ENCODE results near the gene RBM15B. TPM values are rescaled to one million over a fixed set of nuclear protein-coding genes. Genes with fewer than 3 reads are reported as not detected.
A peak's percentile ranks its signal among the peaks of the same experiment; 100 is the strongest.

Gene RBM15B
- total and polyA plus RNA-seq, 4 donors, result 8.4 to 31.8 (median 17.7) TPM

DNA sequence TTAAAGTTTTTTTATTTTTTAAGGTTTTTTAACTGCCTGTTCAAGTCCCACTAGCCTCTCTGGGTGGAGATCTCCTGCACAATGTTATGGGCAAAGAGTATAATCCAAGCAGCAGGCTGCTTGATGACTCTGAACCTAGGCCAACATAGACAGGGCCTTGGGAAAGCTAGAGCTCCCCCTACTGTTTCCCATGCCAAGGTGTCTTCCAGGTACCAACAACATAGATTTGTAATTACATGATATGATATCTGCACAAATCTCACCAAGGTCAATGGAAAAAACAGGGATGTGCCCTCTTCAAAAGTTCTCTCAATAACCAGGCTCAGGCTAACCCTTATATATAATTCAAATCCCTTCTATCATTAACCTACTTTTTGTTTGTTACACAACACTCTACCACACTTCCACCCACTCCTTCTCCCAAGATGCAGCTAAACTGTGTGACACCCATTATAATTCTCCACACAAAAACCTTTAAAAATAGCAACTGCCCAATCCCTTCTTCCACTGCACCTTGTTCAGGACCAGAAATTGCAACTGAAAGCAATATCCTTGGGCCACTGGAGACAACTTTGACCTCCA is 43.8 kb downstream of the RBM15B start:
- TF ChIP-seq, protein P1, sequence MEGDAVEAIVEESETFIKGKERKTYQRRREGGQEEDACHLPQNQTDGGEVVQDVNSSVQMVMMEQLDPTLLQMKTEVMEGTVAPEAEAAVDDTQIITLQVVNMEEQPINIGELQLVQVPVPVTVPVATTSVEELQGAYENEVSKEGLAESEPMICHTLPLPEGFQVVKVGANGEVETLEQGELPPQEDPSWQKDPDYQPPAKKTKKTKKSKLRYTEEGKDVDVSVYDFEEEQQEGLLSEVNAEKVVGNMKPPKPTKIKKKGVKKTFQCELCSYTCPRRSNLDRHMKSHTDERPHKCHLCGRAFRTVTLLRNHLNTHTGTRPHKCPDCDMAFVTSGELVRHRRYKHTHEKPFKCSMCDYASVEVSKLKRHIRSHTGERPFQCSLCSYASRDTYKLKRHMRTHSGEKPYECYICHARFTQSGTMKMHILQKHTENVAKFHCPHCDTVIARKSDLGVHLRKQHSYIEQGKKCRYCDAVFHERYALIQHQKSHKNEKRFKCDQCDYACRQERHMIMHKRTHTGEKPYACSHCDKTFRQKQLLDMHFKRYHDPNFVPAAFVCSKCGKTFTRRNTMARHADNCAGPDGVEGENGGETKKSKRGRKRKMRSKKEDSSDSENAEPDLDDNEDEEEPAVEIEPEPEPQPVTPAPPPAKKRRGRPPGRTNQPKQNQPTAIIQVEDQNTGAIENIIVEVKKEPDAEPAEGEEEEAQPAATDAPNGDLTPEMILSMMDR (IDR thresholded peaks at IDR 0.05; ENCODE audit: control extremely low read depth, extremely low read depth), result peak; percentile 49
- Histone ChIP-seq H3K27ac (ENCODE audit: low read depth in 1 of 2, low read length in 1 of 2) (no peak overlapping the region), H3K36me3 (ENCODE audit: control insufficient read depth in 4 of 4, insufficient read depth in 4 of 4, low read length in 4 of 4) (peaks cover 3 to 19% (median 11%) of the 10 kb centered on the region in 4 donors), H3K4me3 (no peak overlapping the region), H3K9ac (ENCODE audit: insufficient read depth in 1 of 2, low read length in 2 of 2) (no peak overlapping the region), H3K4me1 (ENCODE audit: control insufficient read depth in 5 of 5, insufficient read depth in 5 of 5, low read length in 5 of 5) (no peaks in the 10 kb centered on the region), H3K9me3 (ENCODE audit: control insufficient read depth in 4 of 4, insufficient read depth in 3 of 4, low read length in 3 of 4) (no peaks in the 10 kb centered on the region), H3K27me3 (ENCODE audit: control insufficient read depth in 3 of 3, insufficient read depth in 3 of 3, low read length in 2 of 3) (no peaks in the 10 kb centered on the region)
- no peak for ATAC-seq (ENCODE audit: insufficient read depth, low FRiP score)
- peak in 2 of 3 donors; percentile 31 to 56 for DNase-seq

DNA sequence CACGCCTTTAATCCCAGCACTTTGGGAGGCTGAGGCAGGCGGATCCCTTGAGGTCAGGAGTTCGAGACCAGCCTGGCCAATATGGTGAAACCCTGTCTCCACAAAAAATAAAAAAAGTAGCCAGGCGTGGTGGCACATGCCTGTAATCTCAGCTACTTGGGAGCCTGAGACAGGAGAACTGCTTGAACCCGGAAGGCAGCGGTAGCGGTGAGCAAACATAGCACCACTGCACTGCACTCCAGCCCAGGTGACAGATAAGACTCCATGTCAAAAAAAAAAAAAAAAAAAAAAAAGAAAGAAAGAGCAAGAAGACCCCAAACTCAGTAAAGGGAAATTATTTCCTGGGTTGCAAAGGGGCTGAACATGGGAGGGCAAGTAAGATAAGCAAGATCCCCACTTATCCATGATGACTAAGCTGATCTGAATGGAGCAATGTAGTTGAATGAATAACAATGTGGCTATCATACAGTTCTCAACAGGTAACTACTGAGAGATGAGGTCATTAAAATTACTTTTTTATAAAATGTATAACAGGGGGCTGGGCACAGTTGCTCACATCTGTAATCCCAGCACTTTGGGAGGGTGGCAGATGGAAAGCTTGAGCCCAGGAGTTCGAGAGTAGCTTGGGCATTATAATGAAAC is 46.0 kb downstream of the RBM15B start:
- TF ChIP-seq, protein P1 (IDR thresholded peaks at IDR 0.05; ENCODE audit: control extremely low read depth, extremely low read depth), result no peak
- peak in 1 of 3 donors; percentile 15 for DNase-seq
- Histone ChIP-seq H3K27me3 (ENCODE audit: control insufficient read depth in 3 of 3, insufficient read depth in 3 of 3, low read length in 2 of 3) (no peaks in the 10 kb centered on the region), H3K9me3 (ENCODE audit: control insufficient read depth in 4 of 4, insufficient read depth in 3 of 4, low read length in 3 of 4) (no peaks in the 10 kb centered on the region), H3K27ac (ENCODE audit: low read depth in 1 of 2, low read length in 1 of 2) (no peak overlapping the region), H3K36me3 (ENCODE audit: control insufficient read depth in 4 of 4, insufficient read depth in 4 of 4, low read length in 4 of 4) (peaks cover 14 to 23% (median 16%) of the 10 kb centered on the region in 4 donors), H3K4me1 (ENCODE audit: control insufficient read depth in 5 of 5, insufficient read depth in 5 of 5, low read length in 5 of 5) (no peaks in the 10 kb centered on the region), H3K4me3 (no peak overlapping the region), H3K9ac (ENCODE audit: insufficient read depth in 1 of 2, low read length in 2 of 2) (no peak overlapping the region)
- ATAC-seq (ENCODE audit: insufficient read depth, low FRiP score), result no peak
- 87 to 91% methylated on average over 8 of the region's 8 CpGs for WGBS, 2 donors

DNA sequence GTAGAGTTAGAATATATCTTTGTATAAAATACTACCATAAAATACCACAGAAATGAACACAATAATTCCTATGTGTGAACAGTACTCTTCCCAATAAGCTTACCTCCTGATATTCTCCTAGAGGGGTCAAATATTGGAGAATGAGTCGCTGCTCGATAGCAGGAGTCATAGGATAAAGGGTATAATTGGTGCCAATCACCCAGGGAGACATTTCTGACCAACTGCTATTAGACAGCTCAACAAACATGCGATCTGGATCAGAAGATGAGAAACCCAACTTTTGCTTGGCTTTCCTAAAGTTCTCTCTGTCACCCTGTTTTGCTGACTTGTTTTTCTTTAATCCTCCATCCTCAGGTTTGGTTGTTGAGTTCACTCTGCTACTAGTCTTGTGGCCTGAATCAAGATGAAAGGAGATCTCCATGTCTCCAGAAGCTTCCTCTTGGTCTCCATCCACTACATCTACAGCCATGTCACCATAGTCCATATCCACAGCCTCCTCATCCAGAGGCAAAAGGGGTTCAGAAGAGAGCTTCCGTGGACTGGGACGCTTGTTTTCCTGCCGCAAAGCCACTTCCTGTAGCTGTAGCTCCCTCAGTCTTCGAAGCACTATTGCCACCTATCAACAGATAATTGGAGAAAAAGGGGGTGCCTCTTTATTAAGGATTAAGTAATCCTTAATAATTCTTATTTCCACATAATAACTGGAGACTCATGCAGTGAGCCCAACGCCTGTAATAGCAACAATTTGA is 50.4 kb downstream of the RBM15B start:
- Histone ChIP-seq H3K27ac (ENCODE audit: low read depth in 1 of 2, low read length in 1 of 2) (no peak overlapping the region), H3K4me1 (ENCODE audit: control insufficient read depth in 5 of 5, insufficient read depth in 5 of 5, low read length in 5 of 5) (no peaks in the 10 kb centered on the region), H3K4me3 (no peak overlapping the region), H3K9ac (ENCODE audit: insufficient read depth in 1 of 2, low read length in 2 of 2) (no peak overlapping the region), H3K9me3 (ENCODE audit: control insufficient read depth in 4 of 4, insufficient read depth in 3 of 4, low read length in 3 of 4) (no peaks in the 10 kb centered on the region), H3K36me3 (ENCODE audit: control insufficient read depth in 4 of 4, insufficient read depth in 4 of 4, low read length in 4 of 4) (peaks cover 11 to 14% (median 14%) of the 10 kb centered on the region in 4 donors), H3K27me3 (ENCODE audit: control insufficient read depth in 3 of 3, insufficient read depth in 3 of 3, low read length in 2 of 3) (no peaks in the 10 kb centered on the region)
- ATAC-seq (ENCODE audit: insufficient read depth, low FRiP score) (no peak), DNase-seq (no peak)
- TF ChIP-seq, protein P1 (IDR thresholded peaks at IDR 0.05; ENCODE audit: control extremely low read depth, extremely low read depth), result no peak
- 85 to 93% methylated on average over 8 of the region's 8 CpGs for WGBS, 2 donors
